K562 (cell line): ENCODE results near the gene ASS1.
A peak's percentile ranks its signal among the peaks of the same experiment; 100 is the strongest.

Source experiments
- ASH1L ChIP-seq: fragments of 450-650 bp; IDR thresholded peaks from 2 replicates; pipeline ENCODE4 v1.6.1; 2018; ENCODE audit warnings: borderline replicate concordance, mild to moderate bottlenecking, low read depth; ENCODE audit not compliant: partially characterized antibody
- ELF4 ChIP-seq: fragments of 450-650 bp; formaldehyde crosslinking; IDR thresholded peaks from 2 replicates; pipeline ENCODE4 v1.4.0; 2022; ENCODE audit warnings: missing genetic modification characterization
- MAFK ChIP-seq: IDR thresholded peaks from 2 replicates; pipeline ENCODE4 v1.6.1; 2011; ENCODE audit warnings: low read length, improper control_type of control experiment
- SMAD1 ChIP-seq: fragments of 150-350 bp; IDR thresholded peaks from 2 replicates; pipeline ENCODE4 v1.6.1; 2014; ENCODE audit warnings: low read length, low read depth; ENCODE audit not compliant: partially characterized antibody
- ZNF121 ChIP-seq: sonication (generic); formaldehyde crosslinking; conservative IDR thresholded peaks from 2 replicates; pipeline ENCODE4 v1.8.0; 2022; ENCODE audit warnings: missing genetic modification reagents

DNA sequence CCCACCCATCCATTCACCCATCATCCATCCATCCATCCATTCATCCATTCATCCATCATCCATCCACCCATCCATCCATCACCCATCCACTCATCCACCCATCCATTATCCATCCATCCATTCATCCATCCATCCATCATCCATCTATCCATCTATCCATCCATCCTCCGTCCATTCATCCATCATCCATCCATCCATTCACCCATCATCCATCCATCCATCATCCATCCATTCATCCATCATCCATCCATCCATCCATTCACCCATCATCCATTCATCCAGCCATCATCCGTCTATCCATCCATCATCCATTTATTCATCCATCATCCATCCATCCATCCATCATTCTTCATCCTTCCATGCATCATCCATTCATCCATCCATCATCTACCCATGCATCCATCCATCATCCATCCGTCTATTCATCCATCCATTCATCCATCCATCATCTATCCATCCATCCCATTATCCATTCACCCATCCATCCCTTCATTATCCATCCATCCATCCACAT lies 10.1 kb downstream of the ASS1 start:
- no peak for TF ChIP-seq ASH1L
- TF ChIP-seq SMAD1, result no peak
- no peak for TF ChIP-seq MAFK
- TF ChIP-seq ZNF121 (CRISPR knock-in tag), result no peak
- 0 out of 2 replicates have a peak, but pooled peaks have one; percentile 21 for TF ChIP-seq ELF4 (CRISPR knock-in tag)
